Suppressor macrophage (primary cell): ENCODE measurements around the gene NUCKS1.
"Not testable (repeated sequence)": the region's sequence is repeated elsewhere in the genome, so short reads cannot be mapped to it uniquely, and the experiment has no call there.

ENCODE experiments used
- DNase-seq, 4 experiments: peaks; one replicate each; pipeline ENCODE4 v3.0.0-alpha.2; 2020 to 2022

Gene NUCKS1

GRCh38 chr1:205729945-205730610, 19.9 kb downstream of the NUCKS1 start:
- no peak for DNase-seq

GRCh38 chr1:205726619-205727125, 23.3 kb downstream of the NUCKS1 start:
- no peak for DNase-seq

GRCh38 chr1:205725514-205725913, 24.5 kb downstream of the NUCKS1 start:
- DNase-seq: no peak

- not testable (repeated sequence) for DNase-seq
Observed at GRCh38 chr1:205720740-205721139, 29.2 kb downstream of the NUCKS1 start.

- DNase-seq: no peak
Observed at GRCh38 chr1:205719762-205720161, 30.2 kb downstream of the NUCKS1 start.

- no peak for DNase-seq
Observed at GRCh38 chr1:205719015-205719414, 31.0 kb downstream of the NUCKS1 start.

GRCh38 chr1:205716371-205717132, 33.4 kb downstream of the NUCKS1 start:
- peak in 2 of 4 experiments; percentile 60 to 68 for DNase-seq

GRCh38 chr1:205715628-205716027, 34.4 kb downstream of the NUCKS1 start:
- peak; percentile 57 to 76 (median 64) for DNase-seq

- DNase-seq: no peak
Observed at GRCh38 chr1:205714906-205715246, 35.1 kb downstream of the NUCKS1 start.

GRCh38 chr1:205714190-205714905, 35.6 kb downstream of the NUCKS1 start:
- DNase-seq: peak in 3 of 4 experiments; percentile 16 to 42 (median 37)

- DNase-seq: peak; percentile 87 to 95 (median 90)
Observed at GRCh38 chr1:205711105-205712048, 38.6 kb downstream of the NUCKS1 start.

GRCh38 chr1:205710201-205711062, 39.5 kb downstream of the NUCKS1 start:
- DNase-seq: no peak

- no peak for DNase-seq
Observed at GRCh38 chr1:205709640-205710039, 40.3 kb downstream of the NUCKS1 start.

- DNase-seq: no peak
Observed at GRCh38 chr1:205709059-205709398, 41.0 kb downstream of the NUCKS1 start.

- peak; percentile 43 to 72 (median 49) for DNase-seq
Observed at GRCh38 chr1:205706601-205707502, 43.1 kb downstream of the NUCKS1 start.

- DNase-seq: peak in 3 of 4 experiments; percentile 28 to 72 (median 66)
Observed at GRCh38 chr1:205704903-205705302, 45.1 kb downstream of the NUCKS1 start.

GRCh38 chr1:205703072-205703471, 46.9 kb downstream of the NUCKS1 start:
- DNase-seq: no peak

- no peak for DNase-seq
Observed at GRCh38 chr1:205701891-205702290, 48.1 kb downstream of the NUCKS1 start.

- DNase-seq: no peak
Observed at GRCh38 chr1:205701420-205701819, 48.6 kb downstream of the NUCKS1 start.

GRCh38 chr1:205700865-205701401, 49.0 kb downstream of the NUCKS1 start:
- no peak for DNase-seq
